Endothelial cell of umbilical vein (primary cell): ENCODE data around the gene CPTP. TPM values are rescaled to one million over a fixed set of nuclear protein-coding genes. Genes with fewer than 3 reads are reported as not detected.

Source experiments
- BruUV-seq: library from RNA; stranded (reverse); fragments of 400-500 nt; replicated peaks from 2 replicates; lab custom pipeline; 2021; lab: Mats Ljungman, UMichigan
- CTCF ChIA-PET: fragments of 300-600, 350-600 bp; sonication (Branson Sonifier 250); formaldehyde crosslinking; loops from one replicate; lab custom pipeline; 2021; ENCODE audit warnings: antibody characterized with exemption, inconsistent platforms; lab: Charles Lee
- POLR2A ChIA-PET: fragments of 300-600, 350-600 bp; sonication (Branson Sonifier 250); formaldehyde crosslinking; loops from one replicate; lab custom pipeline; 2021; ENCODE audit warnings: antibody characterized with exemption, inconsistent platforms; lab: Charles Lee
- DNase-seq: peaks from one replicate; pipeline ENCODE4 v3.0.0-alpha.2; 2011; ENCODE audit warnings: low read depth, low spot score
- FAIRE-seq: peaks from 2 replicates; lab custom pipeline; 2011; peaks lifted over from hg19 to GRCh38; lab: Jason Lieb, UNC
- H2AFZ ChIP-seq: 2 replicates; pipeline ENCODE4 v1.6.0; 2012; ENCODE audit warnings: low read depth, low read length, control low read depth, inconsistent platforms
- H3K27ac ChIP-seq: 2 replicates; pipeline ENCODE4 v1.5.1; 2011; ENCODE audit warnings: low read depth, mild to moderate bottlenecking, control low read depth, low read length, moderate library complexity; ENCODE audit not compliant: insufficient read depth
- H3K27me3 ChIP-seq, 2 experiments: 2 replicates each; pipeline versions ENCODE4 v1.6.0 to v1.6.1; 2011; ENCODE audit warnings: low read length in 2 of 2, mixed read lengths in 1 of 2; ENCODE audit not compliant: control insufficient read depth in 2 of 2, insufficient read depth in 2 of 2
- H3K36me3 ChIP-seq, 2 experiments: 2 replicates in 1 of 2; 3 replicates in 1 of 2; pipeline ENCODE4 v1.5.1; 2011; ENCODE audit warnings: low read length in 2 of 2, mild to moderate bottlenecking in 1 of 2, moderate library complexity in 1 of 2; ENCODE audit not compliant: control insufficient read depth in 2 of 2, insufficient read depth in 2 of 2; ENCODE audit errors: extremely low read depth in 1 of 2
- H3K4me1 ChIP-seq: 3 replicates; pipeline ENCODE4 v1.5.1; 2011; ENCODE audit warnings: mild to moderate bottlenecking, low read length; ENCODE audit not compliant: control insufficient read depth, insufficient read depth; ENCODE audit errors: extremely low read depth
- H3K4me2 ChIP-seq: 2 replicates; pipeline ENCODE4 v1.6.1; 2011; ENCODE audit warnings: low read length, control low read depth, mixed read lengths; ENCODE audit not compliant: insufficient read depth
- H3K4me3 ChIP-seq, 3 experiments: fragments of 200-600 bp in 1 of 3; sonication (generic), shearing (Covaris generic) in 1 of 3; replicated peaks in 1 of 3; 2 replicates each; pipeline ENCODE4 v1.5.1; 2011 to 2016; ENCODE audit warnings: control low read depth in 3 of 3, low read length in 3 of 3, mild to moderate bottlenecking in 2 of 3, inconsistent platforms in 1 of 3, low read depth in 1 of 3, moderate library complexity in 1 of 3; ENCODE audit not compliant: insufficient read depth in 1 of 3
- H3K79me2 ChIP-seq: 2 replicates; pipeline ENCODE4 v1.6.0; 2012; ENCODE audit warnings: low read length, inconsistent platforms; ENCODE audit not compliant: control insufficient read depth, insufficient read depth
- H3K9ac ChIP-seq: replicated peaks from 2 replicates; pipeline ENCODE3; 2011; ENCODE audit warnings: low read length, control low read depth; ENCODE audit not compliant: insufficient read depth; ENCODE audit errors: extremely low read depth
- H3K9me1 ChIP-seq: replicated peaks from 3 replicates; pipeline ENCODE4 v1.6.0; 2011; ENCODE audit warnings: mild to moderate bottlenecking, low read length; ENCODE audit not compliant: control insufficient read depth, insufficient read depth; ENCODE audit errors: extremely low read depth
- H3K9me3 ChIP-seq: replicated peaks from 2 replicates; pipeline ENCODE4 v1.5.1; 2012; ENCODE audit warnings: low read length, inconsistent platforms; ENCODE audit not compliant: control insufficient read depth, insufficient read depth
- H4K20me1 ChIP-seq: replicated peaks from 2 replicates; pipeline ENCODE3; 2011; ENCODE audit warnings: mild to moderate bottlenecking, low read length; ENCODE audit not compliant: control insufficient read depth, insufficient read depth; ENCODE audit errors: extremely low read depth
- CTCF ChIP-seq, 2 donors: IDR thresholded peaks; 1 replicate in 1 of 2; 2 replicates in 1 of 2; pipeline ENCODE4 v1.5.1; 2011; ENCODE audit warnings: low read length in 2 of 2, mild to moderate bottlenecking in 2 of 2, moderate library complexity in 2 of 2, control low read depth in 1 of 2, inconsistent platforms in 1 of 2, low read depth in 1 of 2; ENCODE audit not compliant: insufficient read depth in 1 of 2; ENCODE audit errors: extremely low read depth in 1 of 2
- EZH2 ChIP-seq: IDR thresholded peaks from 2 replicates; pipeline ENCODE4 v1.6.1; 2012; ENCODE audit warnings: borderline replicate concordance, low read depth, mild to moderate bottlenecking, moderate library complexity, low read length, inconsistent platforms; ENCODE audit not compliant: severe bottlenecking
- FOS ChIP-seq: IDR thresholded peaks from 2 replicates; pipeline ENCODE4 v1.6.1; 2011; ENCODE audit warnings: mild to moderate bottlenecking, low read length, moderate library complexity, borderline replicate concordance; ENCODE audit not compliant: insufficient read depth
- GATA2 ChIP-seq: IDR thresholded peaks from 2 replicates; pipeline ENCODE4 v1.7.0; 2011; ENCODE audit warnings: low read depth, mild to moderate bottlenecking, moderate library complexity, mixed read lengths, low read length; ENCODE audit not compliant: insufficient read length, insufficient read depth
- JUN ChIP-seq: IDR thresholded peaks from 2 replicates; pipeline ENCODE4 v1.6.1; 2011; ENCODE audit warnings: borderline replicate concordance, low read depth; ENCODE audit not compliant: insufficient read length, insufficient read depth
- MAX ChIP-seq: IDR thresholded peaks from 2 replicates; pipeline ENCODE4 v1.6.1; 2011; ENCODE audit not compliant: insufficient read depth, insufficient read length
- MYC ChIP-seq: IDR thresholded peaks from one replicate; pipeline ENCODE4 v1.6.1; 2011; ENCODE audit warnings: mild to moderate bottlenecking, low read depth, low read length
- POLR2A ChIP-seq: IDR thresholded peaks from 2 replicates; pipeline ENCODE4 v1.6.1; 2012; ENCODE audit warnings: low read depth, mild to moderate bottlenecking, control low read depth, low read length
- POLR2AphosphoS5 ChIP-seq: IDR thresholded peaks from 2 replicates; pipeline ENCODE4 v1.6.1; 2012; ENCODE audit warnings: low read depth, mild to moderate bottlenecking, control low read depth, low read length, moderate library complexity; ENCODE audit not compliant: insufficient read depth
- dilution Hi-C: fragments of 300-500 bp; cut with MboI; formaldehyde crosslinking; loops from one replicate; pipeline ENCODE4 v1.15.0; 2019; ENCODE audit warnings: low sequenced_read_pairs; ENCODE audit not compliant: extremely low pct_ligation_motif_present
- intact Hi-C: fragments of 100-400 bp; cut with micrococcal nuclease; formaldehyde crosslinking; loops from one replicate; pipeline ENCODE4 v1.10.0; 2022
- polyA plus RNA-seq, 4 experiments: library from polyadenylated mRNA; depleted of rRNA in 3 of 4; stranded (reverse) in 3 of 4; unstranded in 1 of 4; fragments of >200 nt; gene quantifications; 2 replicates each; pipeline versions ENCODE4 v1.2.1 to v1.2.3, GENCODE V29; 2011 to 2012; ENCODE audit warnings: missing spikeins in 1 of 4
- total RNA-seq: library from RNA; stranded (reverse); gene quantifications from 2 replicates; pipeline ENCODE4 v1.2.3, GENCODE V29; 2021

The CPTP gene
- total and polyA plus RNA-seq, 2 donors (not counting 3 experiments of a cell fraction or from before 2014, with no cell fraction given): 20.9 to 29.5 TPM

- Histone ChIP-seq H3K36me3 (peaks cover 0 to 33% of the 10 kb centered on the region in 2 experiments), H3K9me3 (no peaks in the 10 kb centered on the region), H3K4me3 (no peak overlapping the region), H4K20me1 (peaks cover 5% of the 10 kb centered on the region), H3K9me1 (no peaks in the 10 kb centered on the region), H3K27ac (no peak overlapping the region), H3K9ac (no peak overlapping the region), H3K27me3 (no peaks in the 10 kb centered on the region), H3K4me1 (no peaks in the 10 kb centered on the region), H3K79me2 (peaks cover 30% of the 10 kb centered on the region), H3K4me2 (no peak overlapping the region), H2AFZ (no peak overlapping the region)
- intact Hi-C loops: no loop called here
- DNase-seq: no peak
- no TSS peak for BruUV-seq
- ChIA-PET CTCF (no interaction called here), POLR2A (no interaction called here)
- TF ChIP-seq JUN (no peak), MYC (no peak), POLR2A (no peak), EZH2 (no peak), MAX (no peak), GATA2 (no peak), FOS (no peak), CTCF (IDR thresholded peaks at IDR 0.05; ENCODE audit: extremely low read depth in 1 of 2, insufficient read depth in 1 of 2, low read depth in 1 of 2, low read length in 2 of 2) (no peak), POLR2AphosphoS5 (no peak)
- dilution Hi-C loops: no loop called here
- no peak for FAIRE-seq
These were observed 7.2 kb upstream of the CPTP start for GRCh38 chr1:1317420-1317819.
